Measurements from ENCODE around the gene RGS19.

- TF ChIP-seq CTCF (IDR thresholded peaks at IDR 0.05) (no peak), PBX3 (IDR thresholded peaks at IDR 0.05) (no peak), ZBTB33 (IDR thresholded peaks at IDR 0.05; ENCODE audit: borderline replicate concordance, low read depth) (no peak), EZH2phosphoT487 (IDR thresholded peaks at IDR 0.05; ENCODE audit: borderline replicate concordance, low read depth) (no peak), SMC3 (IDR thresholded peaks at IDR 0.05; ENCODE audit: low read depth, low read length) (no peak), EP300 (IDR thresholded peaks at IDR 0.05; ENCODE audit: borderline replicate concordance in 1 of 2, low read depth in 1 of 2, low read length in 1 of 2) (no peak), REST (IDR thresholded peaks at IDR 0.05; ENCODE audit: low read depth, low read length) (no peak), POLR2AphosphoS5 (IDR thresholded peaks at IDR 0.05; ENCODE audit: low read depth, low read length) (no peak), TCF12 (IDR thresholded peaks at IDR 0.05) (no peak), MAX (IDR thresholded peaks at IDR 0.05; ENCODE audit: low read depth) (no peak), ELF1 (IDR thresholded peaks at IDR 0.05) (no peak), TAF1 (IDR thresholded peaks at IDR 0.05; ENCODE audit: borderline replicate concordance, low read depth, low read length) (no peak), MXI1 (IDR thresholded peaks at IDR 0.05; ENCODE audit: low read depth, low read length) (no peak)
Observed at GRCh38 chr20:64055893-64056638, 23.3 kb downstream of the RGS19 start.

Data from SK-N-SH (cell line).